ENCODE measurements around the gene SCAMP5.

Gene SCAMP5

DNA sequence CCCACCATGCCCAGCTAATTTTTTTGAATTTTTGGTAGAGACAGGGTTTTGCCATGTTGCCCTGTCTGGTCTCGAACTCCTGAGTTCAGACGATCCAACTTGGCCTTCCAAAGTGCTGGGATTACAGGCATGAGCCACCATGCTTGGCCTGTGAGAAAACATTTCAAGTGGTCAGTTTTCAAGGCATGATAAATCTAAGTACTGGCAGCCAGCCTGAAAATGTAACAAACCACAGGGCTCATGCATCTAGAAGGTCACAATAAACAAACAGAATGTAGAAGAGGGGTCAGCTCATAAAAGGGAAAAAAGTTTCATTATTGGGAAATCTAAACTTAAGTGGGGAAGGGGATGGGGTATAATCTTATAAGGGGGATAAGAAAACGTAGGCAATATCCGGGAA lies 68.0 kb downstream of the SCAMP5 start:
- no peak for TF ChIP-seq CTCF (IDR thresholded peaks at IDR 0.05; ENCODE audit: extremely low read depth, missing control alignments)
- DNase-seq (ENCODE audit: low spot score), result no peak

- DNase-seq (ENCODE audit: low spot score), result no peak
- TF ChIP-seq CTCF (IDR thresholded peaks at IDR 0.05; ENCODE audit: extremely low read depth, missing control alignments), result no peak
Observed at GRCh38 chr15:75063889-75064288, 68.5 kb downstream of the SCAMP5 start.

- TF ChIP-seq CTCF (IDR thresholded peaks at IDR 0.05; ENCODE audit: extremely low read depth, missing control alignments), result no peak
- no peak for DNase-seq (ENCODE audit: low spot score)
Observed at GRCh38 chr15:75064846-75065245, 69.5 kb downstream of the SCAMP5 start.

DNA sequence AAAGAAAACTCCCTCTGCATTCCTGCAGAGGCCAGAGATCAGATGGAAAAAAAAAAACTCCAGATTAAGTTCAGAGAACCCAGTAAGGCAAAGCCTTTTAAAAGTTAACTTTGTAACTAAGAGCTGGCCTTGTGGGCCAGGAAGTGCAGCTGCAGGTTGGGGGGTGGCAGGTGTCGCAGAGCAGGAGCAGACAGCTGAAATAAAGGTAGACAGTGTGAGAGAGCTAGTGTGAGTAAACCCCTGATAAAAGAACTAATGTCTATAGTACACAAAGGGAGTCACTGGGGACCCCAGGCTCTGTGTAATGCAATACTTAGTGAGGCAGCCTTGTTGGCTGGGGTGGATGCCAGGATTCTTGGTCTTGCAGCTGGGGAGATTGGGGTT lies 70.1 kb downstream of the SCAMP5 start:
- TF ChIP-seq CTCF (IDR thresholded peaks at IDR 0.05; ENCODE audit: extremely low read depth, missing control alignments), result no peak
- no peak for DNase-seq (ENCODE audit: low spot score)

DNA sequence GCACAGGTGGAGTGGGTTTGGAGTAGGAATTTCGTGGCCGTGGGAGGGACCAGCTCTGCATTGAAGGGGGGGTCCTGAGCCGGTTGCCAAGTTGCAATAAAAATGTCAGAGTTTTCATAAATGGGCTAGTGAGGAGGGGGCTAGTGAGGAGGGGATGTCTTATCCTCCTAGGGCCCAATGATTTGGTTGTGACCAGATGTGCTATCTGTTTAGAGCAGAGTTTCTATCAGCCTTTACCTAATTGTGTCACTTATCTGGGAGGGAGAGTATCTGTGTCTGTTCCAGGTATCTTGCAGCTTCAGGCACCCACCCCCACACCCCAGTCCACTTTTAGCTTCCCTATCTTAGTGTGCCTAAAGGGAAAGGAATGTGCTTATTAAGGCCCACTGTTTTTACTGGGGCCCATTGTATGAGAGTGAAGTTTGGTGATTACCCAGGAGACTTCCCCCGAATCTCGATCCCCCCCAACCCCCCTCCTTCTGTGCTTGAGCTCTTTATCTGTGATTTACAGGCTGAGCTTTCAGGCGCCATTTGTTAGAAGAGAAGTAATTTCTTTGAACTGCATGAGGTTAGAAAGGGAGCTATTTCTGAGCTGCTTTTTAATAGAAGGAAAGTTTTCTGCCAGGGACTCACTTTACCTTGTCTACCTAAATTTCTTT lies 70.6 kb downstream of the SCAMP5 start:
- TF ChIP-seq CTCF (IDR thresholded peaks at IDR 0.05; ENCODE audit: extremely low read depth, missing control alignments), result no peak
- no peak for DNase-seq (ENCODE audit: low spot score)

- no peak for DNase-seq (ENCODE audit: low spot score)
- TF ChIP-seq CTCF (IDR thresholded peaks at IDR 0.05; ENCODE audit: extremely low read depth, missing control alignments), result no peak
Observed at GRCh38 chr15:75067123-75067830, 71.9 kb downstream of the SCAMP5 start.

GRCh38 chr15:75068748-75069147 lies 73.4 kb downstream of the SCAMP5 start:
- DNase-seq (ENCODE audit: low spot score), result no peak
- TF ChIP-seq CTCF (IDR thresholded peaks at IDR 0.05; ENCODE audit: extremely low read depth, missing control alignments), result no peak

All from GM20000 (cell line).